Suppressor macrophage treated with lipopolysaccharide for 1 hour (primary cell): ENCODE results near the gene DTWD1.
"Not testable (repeated sequence)": the region's sequence is repeated elsewhere in the genome, so short reads cannot be mapped to it uniquely, and the experiment has no call there.

ENCODE experiments used
- DNase-seq, 3 donors: peaks; one replicate each; pipeline ENCODE4 v3.0.0-alpha.2; 2020 to 2022

DTWD1 gene

GRCh38 chr15:49620658-49621368 is at the start of gene DTWD1, which contains the start of gene FAM227B:
DTWD1 (plus strand) TSS chr15:49621048; CDS start chr15:49625168, 4,120 bp downstream.
FAM227B (minus strand) TSS chr15:49620818; CDS start chr15:49615171, 5,647 bp downstream.
- peak; percentile 98 for DNase-seq

DNA sequence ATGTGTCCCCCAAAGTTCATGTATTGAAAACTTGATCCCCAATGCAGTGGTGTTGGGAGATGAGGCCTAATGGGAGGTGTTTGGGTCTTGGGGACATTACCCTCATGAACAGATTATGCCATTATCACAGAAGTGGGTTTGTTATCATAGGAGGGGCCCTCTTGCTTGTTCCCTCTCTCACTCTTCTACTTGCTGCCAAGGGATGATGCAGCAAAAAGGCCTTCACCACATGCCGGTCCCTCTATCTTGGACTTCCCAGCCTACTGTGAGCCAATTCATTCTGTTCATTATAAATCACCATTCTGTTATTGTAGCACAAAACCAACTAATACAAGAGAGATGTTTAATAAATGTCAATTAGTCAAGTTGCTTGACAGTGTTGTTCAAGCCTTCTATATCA is 47.4 kb upstream of the DTWD1 start:
- no peak for DNase-seq

GRCh38 chr15:49589030-49589429 is 31.8 kb upstream of the DTWD1 start:
- peak in 1 of 3 donors; percentile 1 for DNase-seq

- DNase-seq, result not testable (repeated sequence)
Measured at GRCh38 chr15:49592829-49593316, 28.0 kb upstream of the DTWD1 start.

DNA sequence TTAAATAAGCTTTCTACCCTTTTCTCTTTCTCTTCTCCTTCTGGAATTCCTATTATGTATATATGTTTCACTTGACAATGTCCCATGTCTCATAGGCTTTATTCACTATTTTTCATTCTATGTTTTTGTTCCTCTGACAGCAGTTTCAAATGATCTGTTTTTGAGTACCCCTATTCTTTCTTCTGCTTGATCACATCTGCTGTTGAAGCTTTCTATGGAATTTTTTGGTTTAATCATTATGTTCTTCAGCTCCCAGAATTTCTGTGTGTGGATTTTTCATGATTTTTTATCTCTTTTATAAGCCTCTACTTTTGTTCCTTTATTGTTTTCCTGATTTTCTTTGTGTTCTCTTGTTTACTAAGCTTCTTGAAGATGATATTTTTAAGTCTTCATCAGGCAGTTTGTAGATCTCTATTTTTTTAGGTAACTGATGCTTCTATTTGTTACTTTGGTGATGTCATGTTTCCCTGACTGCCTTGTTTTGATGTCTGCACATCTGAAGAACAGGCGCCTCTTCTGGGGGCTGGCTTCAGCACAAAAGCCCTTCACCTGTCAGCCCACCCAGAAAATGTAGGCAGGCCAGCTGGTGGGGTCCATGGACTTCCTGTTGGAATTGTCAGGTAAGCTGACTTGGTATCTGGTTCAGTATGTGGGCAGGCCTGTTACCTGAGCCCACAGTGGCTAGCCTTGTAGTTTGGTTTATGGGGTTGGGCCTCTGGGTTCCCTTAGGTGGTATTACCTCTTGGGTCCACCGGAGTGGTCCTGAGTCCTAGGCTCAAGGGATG is 16.0 kb upstream of the DTWD1 start:
- no peak for DNase-seq

GRCh38 chr15:49605588-49605987 is 15.3 kb upstream of the DTWD1 start:
- no peak for DNase-seq

DNA sequence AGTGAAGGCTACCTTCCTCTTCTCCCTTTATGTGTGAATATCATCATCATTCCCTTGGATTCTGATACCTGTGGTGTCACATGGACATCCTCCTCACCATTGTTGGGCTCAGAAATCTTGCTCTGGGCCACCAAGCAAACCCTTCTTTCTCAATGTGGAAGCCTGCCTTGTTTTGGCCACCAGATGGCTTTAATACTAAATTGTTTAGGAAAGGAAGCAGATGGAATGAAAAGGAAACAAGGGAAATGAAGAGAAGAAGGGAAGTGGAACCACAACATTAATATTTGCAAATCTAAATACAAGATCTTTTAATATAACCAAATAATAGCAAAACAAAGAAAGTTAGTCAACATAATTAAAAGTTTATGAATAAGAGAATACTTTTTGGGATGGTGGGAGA is 14.3 kb upstream of the DTWD1 start:
- no peak for DNase-seq

- no peak for DNase-seq
Measured at GRCh38 chr15:49610157-49610918, 10.5 kb upstream of the DTWD1 start.

DNA sequence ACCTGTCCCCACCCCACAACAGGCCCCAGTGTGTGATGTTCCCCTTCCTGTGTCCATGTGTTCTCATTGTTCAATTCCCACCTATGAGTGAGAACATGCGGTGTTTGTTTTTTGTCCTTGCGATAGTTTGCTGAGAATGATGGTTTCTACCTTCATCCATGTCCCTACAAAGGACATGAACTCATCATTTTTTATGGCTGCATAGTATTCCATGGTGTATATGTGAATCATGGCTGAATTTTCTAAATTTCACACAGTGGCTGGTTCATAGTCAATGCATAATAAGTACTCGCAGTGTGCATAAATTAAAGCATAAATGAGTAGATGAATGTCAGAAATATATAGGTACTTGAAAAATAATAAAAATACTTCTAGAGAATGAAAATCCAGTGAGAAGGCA is 8.6 kb upstream of the DTWD1 start:
- DNase-seq, result not testable (repeated sequence)

DNA sequence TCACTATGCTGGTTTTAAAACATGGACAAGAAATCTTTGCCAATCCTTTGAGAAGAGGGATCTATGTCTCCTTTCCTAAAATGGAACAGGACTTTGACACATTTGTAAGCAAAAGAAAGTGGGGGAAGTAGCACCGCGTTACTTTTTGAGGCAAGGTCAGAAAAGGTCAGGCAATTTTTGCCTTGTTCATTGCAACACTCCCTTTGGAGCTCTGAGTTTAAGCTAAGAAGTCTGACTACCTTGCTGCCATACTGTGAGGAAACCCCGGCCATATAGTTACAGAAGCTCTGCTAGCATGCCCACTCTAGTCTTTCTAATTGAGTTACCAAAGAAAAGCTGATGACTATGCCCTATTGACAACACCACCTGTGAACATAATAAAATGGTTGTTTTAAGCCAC is 1.6 kb upstream of the DTWD1 start:
- peak in 1 of 3 donors; percentile 15 for DNase-seq

- peak; percentile 15 to 56 (median 50) for DNase-seq
Measured at GRCh38 chr15:49620199-49620598, 649 bp upstream of the DTWD1 start.

GRCh38 chr15:49621401-49621811 is 558 bp downstream of the DTWD1 start:
- peak; percentile 7 to 30 (median 19) for DNase-seq

DNA sequence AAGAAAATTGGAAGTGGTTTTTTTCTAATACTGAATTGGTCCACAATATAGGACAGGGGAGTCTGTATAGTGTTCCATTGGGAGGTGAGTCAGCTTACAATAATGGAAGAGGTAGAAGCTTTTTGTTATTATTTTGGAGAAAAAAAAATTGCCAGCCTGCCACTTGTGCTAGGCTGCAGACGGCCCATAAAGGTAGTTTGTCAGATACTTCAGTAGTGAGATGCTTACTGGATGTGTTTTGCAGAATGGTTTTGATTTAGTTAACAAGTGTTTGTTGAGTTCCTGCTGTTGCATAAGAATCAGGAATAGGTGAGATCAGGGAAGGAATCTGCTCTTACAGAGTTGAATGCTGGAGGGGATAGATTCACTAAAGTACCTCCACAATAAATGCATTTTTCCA is 1.0 kb downstream of the DTWD1 start:
- no peak for DNase-seq

- DNase-seq, result no peak
Measured at GRCh38 chr15:49622561-49622960, 1.7 kb downstream of the DTWD1 start.

DNA sequence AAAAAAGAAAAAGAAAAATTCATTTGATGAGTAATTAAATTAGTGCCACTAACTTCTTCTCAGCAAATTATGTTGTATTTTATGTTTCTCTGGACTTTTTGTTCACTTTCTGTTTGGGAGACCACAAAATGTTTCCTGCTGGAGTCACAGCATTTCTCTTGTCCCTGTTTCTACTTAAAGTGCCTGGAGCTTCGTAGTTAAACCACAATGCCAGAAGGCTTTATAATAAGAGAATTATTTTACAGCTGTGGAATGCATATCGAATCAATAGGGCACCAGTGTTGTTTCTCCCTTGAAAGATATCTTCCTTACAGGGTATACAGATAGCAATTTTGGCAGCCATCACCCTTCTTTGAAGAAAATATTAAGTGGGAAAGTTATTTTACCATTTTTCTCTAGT is 3.2 kb downstream of the DTWD1 start:
- no peak for DNase-seq

- no peak for DNase-seq
Measured at GRCh38 chr15:49625460-49626036, 4.7 kb downstream of the DTWD1 start.

- no peak for DNase-seq
Measured at GRCh38 chr15:49627407-49627877, 6.6 kb downstream of the DTWD1 start.

- DNase-seq, result no peak
Measured at GRCh38 chr15:49628379-49628778, 7.5 kb downstream of the DTWD1 start.

- no peak for DNase-seq
Measured at GRCh38 chr15:49637857-49638256, 17.0 kb downstream of the DTWD1 start.

DNA sequence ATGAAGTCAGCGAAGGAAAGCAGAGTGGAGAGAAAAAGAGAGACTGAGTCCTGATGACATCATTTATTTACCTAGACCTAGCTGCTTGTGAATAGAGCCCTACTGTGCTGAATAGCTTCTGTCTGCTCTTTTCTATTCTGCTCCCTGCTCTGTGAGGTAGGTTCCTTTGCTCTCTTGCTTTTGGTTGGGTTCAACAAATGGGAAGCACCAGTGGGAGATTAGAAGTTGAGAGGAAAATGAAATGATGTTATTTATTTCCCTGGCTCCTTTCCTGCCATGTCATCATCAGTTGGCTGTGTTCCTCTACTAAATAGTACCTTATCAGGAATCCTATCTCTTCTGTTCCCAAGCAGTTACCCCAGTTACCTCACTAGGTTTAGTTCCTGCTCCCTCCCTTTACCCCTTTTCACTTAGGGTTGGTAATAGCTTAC is 23.5 kb downstream of the DTWD1 start:
- no peak for DNase-seq

DNA sequence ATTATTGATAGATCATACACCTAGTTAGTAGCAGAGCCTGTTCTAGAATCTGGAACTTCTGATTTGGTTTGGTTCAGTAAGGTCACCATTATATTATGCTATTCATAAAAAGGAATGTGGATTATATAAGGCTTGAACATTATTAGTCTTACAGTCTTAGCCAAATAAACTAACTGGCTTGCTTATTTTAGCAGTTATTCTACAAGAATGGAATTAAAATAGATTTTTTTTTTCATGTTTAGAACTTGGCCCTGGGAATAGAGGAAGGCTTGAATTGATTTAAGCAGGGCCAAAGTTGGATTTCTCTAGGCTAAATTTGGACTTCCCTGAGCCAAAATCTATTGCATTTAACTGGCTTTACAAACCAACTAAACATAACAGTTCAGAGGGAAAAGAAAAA is 24.4 kb downstream of the DTWD1 start:
- no peak for DNase-seq

DNA sequence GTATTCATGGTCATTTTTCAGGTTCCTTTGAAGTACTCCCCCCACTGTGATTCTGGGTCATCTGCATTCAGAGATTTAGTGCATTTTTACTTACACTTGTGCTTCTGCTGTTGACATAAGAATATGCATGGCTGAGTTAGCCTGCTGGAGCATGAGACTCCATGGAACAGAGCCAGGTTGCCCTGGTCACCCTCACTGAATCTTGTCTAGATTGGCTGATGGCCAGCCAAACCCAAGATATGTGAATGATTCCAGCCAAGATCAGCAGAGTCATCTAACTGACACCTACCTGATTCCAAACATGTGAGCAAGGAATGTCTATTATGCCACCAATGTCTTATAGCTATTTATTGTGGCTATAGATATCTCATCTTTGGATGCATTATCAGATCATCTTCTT is 25.1 kb downstream of the DTWD1 start:
- DNase-seq, result no peak

GRCh38 chr15:49646891-49647290 is 26.0 kb downstream of the DTWD1 start:
- DNase-seq, result no peak
